ENCODE data around the gene IL1R2.

IL1R2 gene

GRCh38 chr2:102058293-102058833 lies 66.6 kb downstream of the IL1R2 start:
- peak overlapping the region; percentile 68 to 93 (median 70) for H3K27ac Mint-ChIP-seq
- peaks cover 69% of the 10 kb centered on the region for H3K4me1 Mint-ChIP-seq
- H3K4me3 Mint-ChIP-seq, result peak overlapping the region in 1 of 3 experiments; percentile 43
- H3K9me3 Mint-ChIP-seq, result no peaks in the 10 kb centered on the region
- no peak for TF ChIP-seq CTCF (IDR thresholded peaks at IDR 0.05; ENCODE audit: unreplicated experiment in 3 of 3)
- H3K36me3 Mint-ChIP-seq (ENCODE audit: low read depth), result no peaks in the 10 kb centered on the region
- peaks cover 8% of the 10 kb centered on the region for H3K27me3 Mint-ChIP-seq (ENCODE audit: low read depth)

GRCh38 chr2:102059151-102059550 lies 67.4 kb downstream of the IL1R2 start:
- H3K36me3 Mint-ChIP-seq (ENCODE audit: low read depth), result no peaks in the 10 kb centered on the region
- peaks cover 8% of the 10 kb centered on the region for H3K27me3 Mint-ChIP-seq (ENCODE audit: low read depth)
- H3K27ac Mint-ChIP-seq, result peak overlapping the region in 2 of 3 experiments; percentile 68 to 93
- TF ChIP-seq CTCF (IDR thresholded peaks at IDR 0.05; ENCODE audit: unreplicated experiment in 3 of 3), result no peak
- no peaks in the 10 kb centered on the region for H3K9me3 Mint-ChIP-seq
- no peak overlapping the region for H3K4me3 Mint-ChIP-seq
- H3K4me1 Mint-ChIP-seq, result peaks cover 77% of the 10 kb centered on the region

- Mint-ChIP-seq H3K4me1 (peaks cover 86% of the 10 kb centered on the region), H3K4me3 (no peak overlapping the region), H3K27ac (peak overlapping the region in 2 of 3 experiments; percentile 68 to 93), H3K27me3 (ENCODE audit: low read depth) (peaks cover 8% of the 10 kb centered on the region), H3K9me3 (no peaks in the 10 kb centered on the region), H3K36me3 (ENCODE audit: low read depth) (no peaks in the 10 kb centered on the region)
- TF ChIP-seq CTCF (IDR thresholded peaks at IDR 0.05; ENCODE audit: unreplicated experiment in 3 of 3), result no peak
Observed at GRCh38 chr2:102060047-102060446, 68.3 kb downstream of the IL1R2 start.

- TF ChIP-seq CTCF (IDR thresholded peaks at IDR 0.05; ENCODE audit: unreplicated experiment in 3 of 3), result no peak
- Mint-ChIP-seq H3K4me3 (no peak overlapping the region), H3K36me3 (ENCODE audit: low read depth) (no peaks in the 10 kb centered on the region), H3K4me1 (peaks cover 87% of the 10 kb centered on the region), H3K27me3 (ENCODE audit: low read depth) (peaks cover 8% of the 10 kb centered on the region), H3K27ac (peak overlapping the region in 2 of 3 experiments; percentile 68 to 93), H3K9me3 (no peaks in the 10 kb centered on the region)
Observed at GRCh38 chr2:102060792-102061191, 69.0 kb downstream of the IL1R2 start.

- no peak for TF ChIP-seq CTCF (IDR thresholded peaks at IDR 0.05; ENCODE audit: unreplicated experiment in 3 of 3)
- Mint-ChIP-seq H3K4me3 (no peak overlapping the region), H3K4me1 (peaks cover 88% of the 10 kb centered on the region), H3K36me3 (ENCODE audit: low read depth) (no peaks in the 10 kb centered on the region), H3K9me3 (no peaks in the 10 kb centered on the region), H3K27ac (no peak overlapping the region), H3K27me3 (ENCODE audit: low read depth) (peaks cover 8% of the 10 kb centered on the region)
Observed at GRCh38 chr2:102061286-102061699, 69.5 kb downstream of the IL1R2 start.

Data from nephron (organoid).